GM11168 (cell line): Measurements from ENCODE around the gene MTCL3.

Experiments
- in situ Hi-C: fragments of 300-500 bp; cut with MboI; formaldehyde crosslinking; loops from one replicate; pipeline ENCODE4 v1.12.0; 2022; ENCODE audit warnings: low sequenced_read_pairs; ENCODE audit not compliant: unreplicated experiment

MTCL3 gene

GRCh38 chr6:127475135-127475822, 43.9 kb downstream of the MTCL3 start:
- in situ Hi-C loops, result no loop called here

- in situ Hi-C loops, result no loop called here
Observed at GRCh38 chr6:127471379-127472255, 47.5 kb downstream of the MTCL3 start.

- in situ Hi-C loops, result loop anchor here (5.0 kb wide), 1 partner anchor 78 kb away; no protein-coding TSS in a partner anchor
Observed at GRCh38 chr6:127468936-127469335, 50.2 kb downstream of the MTCL3 start.

GRCh38 chr6:127466416-127466815, 52.7 kb downstream of the MTCL3 start:
- in situ Hi-C loops, result loop anchor here (5.0 kb wide), 1 partner anchor 81 kb away; no protein-coding TSS in a partner anchor

GRCh38 chr6:127464881-127465459, 54.2 kb downstream of the MTCL3 start:
- in situ Hi-C loops, result loop anchor here (5.0 kb wide), 1 partner anchor 82 kb away; no protein-coding TSS in a partner anchor

GRCh38 chr6:127464161-127464880, 54.8 kb downstream of the MTCL3 start:
- in situ Hi-C loops, result no loop called here

- in situ Hi-C loops, result no loop called here
Observed at GRCh38 chr6:127463056-127463455, 56.1 kb downstream of the MTCL3 start.

GRCh38 chr6:127462376-127462775, 56.8 kb downstream of the MTCL3 start:
- in situ Hi-C loops, result no loop called here

- in situ Hi-C loops, result no loop called here
Observed at GRCh38 chr6:127460465-127460864, 58.7 kb downstream of the MTCL3 start.

- in situ Hi-C loops, result no loop called here
Observed at GRCh38 chr6:127459231-127459641, 59.9 kb downstream of the MTCL3 start, which contains the start of gene KIAA0408. Gene KIAA0408, minus strand, starts transcription at chr6:127459389. Its CDS starts 5,408 bp downstream, at chr6:127453981.

GRCh38 chr6:127458817-127459216, 60.3 kb downstream of the MTCL3 start:
- in situ Hi-C loops, result no loop called here

GRCh38 chr6:127458222-127458621, 60.9 kb downstream of the MTCL3 start:
- in situ Hi-C loops, result no loop called here

- in situ Hi-C loops, result no loop called here
Observed at GRCh38 chr6:127457456-127458064, 61.6 kb downstream of the MTCL3 start.

- in situ Hi-C loops, result no loop called here
Observed at GRCh38 chr6:127456465-127456864, 62.7 kb downstream of the MTCL3 start.

- in situ Hi-C loops, result no loop called here
Observed at GRCh38 chr6:127453845-127454619, 65.1 kb downstream of the MTCL3 start.

- in situ Hi-C loops, result no loop called here
Observed at GRCh38 chr6:127452803-127453202, 66.3 kb downstream of the MTCL3 start.

- in situ Hi-C loops, result no loop called here
Observed at GRCh38 chr6:127451388-127451787, 67.7 kb downstream of the MTCL3 start.

- in situ Hi-C loops, result no loop called here
Observed at GRCh38 chr6:127447780-127448179, 71.4 kb downstream of the MTCL3 start.

- in situ Hi-C loops, result no loop called here
Observed at GRCh38 chr6:127446356-127446755, 72.8 kb downstream of the MTCL3 start.
